ENCODE data around the gene BAD. TPM values are rescaled to one million over a fixed set of nuclear protein-coding genes. Genes with fewer than 3 reads are reported as not detected.

BAD gene
- total and polyA plus RNA-seq, 2 of the 13 experiments (the other 11 are each of a cell fraction or from before 2014, with no cell fraction given): 17.9 to 28.5 TPM

DNA sequence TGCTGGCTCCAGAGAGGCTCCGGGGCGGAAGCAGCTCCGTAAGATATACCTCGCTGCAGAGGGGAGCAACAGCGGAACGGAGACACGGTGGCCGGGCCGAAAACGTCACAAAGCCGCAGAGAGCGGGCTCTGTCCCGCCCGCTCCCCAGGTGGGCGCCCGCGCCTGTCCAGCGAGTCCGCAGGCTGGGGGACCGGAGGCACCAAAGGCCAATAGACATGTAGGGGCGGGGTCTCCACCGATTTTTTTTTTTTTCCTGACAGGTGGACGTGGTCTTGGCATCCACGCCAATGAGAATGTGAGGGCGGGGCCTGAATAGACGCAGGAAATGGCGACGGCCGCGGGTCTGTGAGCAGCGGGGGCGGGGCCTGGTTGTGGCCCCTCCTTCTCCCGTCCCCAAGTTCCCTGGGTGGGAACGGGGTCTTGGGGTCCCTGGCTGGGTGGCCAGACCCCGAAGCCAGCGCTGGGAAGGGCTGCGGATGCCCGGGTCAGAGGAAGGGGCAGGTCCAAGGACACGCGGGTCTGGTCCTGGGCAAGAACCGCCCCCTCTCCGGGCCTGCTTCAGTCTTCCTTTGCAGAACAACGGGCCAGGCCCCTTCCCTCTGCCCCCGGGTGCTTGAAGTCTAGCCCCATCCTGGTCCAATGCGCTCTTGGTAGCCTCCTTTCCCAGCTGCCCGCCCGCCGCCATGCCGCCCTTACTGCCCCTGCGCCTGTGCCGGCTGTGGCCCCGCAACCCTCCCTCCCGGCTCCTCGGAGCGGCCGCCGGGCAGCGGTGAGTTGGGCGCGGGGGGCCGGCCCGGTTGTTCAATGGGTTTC lies 54.1 kb downstream of the BAD start, which contains the start of gene DNAJC4 (continued):
- TF ChIP-seq, protein P1, sequence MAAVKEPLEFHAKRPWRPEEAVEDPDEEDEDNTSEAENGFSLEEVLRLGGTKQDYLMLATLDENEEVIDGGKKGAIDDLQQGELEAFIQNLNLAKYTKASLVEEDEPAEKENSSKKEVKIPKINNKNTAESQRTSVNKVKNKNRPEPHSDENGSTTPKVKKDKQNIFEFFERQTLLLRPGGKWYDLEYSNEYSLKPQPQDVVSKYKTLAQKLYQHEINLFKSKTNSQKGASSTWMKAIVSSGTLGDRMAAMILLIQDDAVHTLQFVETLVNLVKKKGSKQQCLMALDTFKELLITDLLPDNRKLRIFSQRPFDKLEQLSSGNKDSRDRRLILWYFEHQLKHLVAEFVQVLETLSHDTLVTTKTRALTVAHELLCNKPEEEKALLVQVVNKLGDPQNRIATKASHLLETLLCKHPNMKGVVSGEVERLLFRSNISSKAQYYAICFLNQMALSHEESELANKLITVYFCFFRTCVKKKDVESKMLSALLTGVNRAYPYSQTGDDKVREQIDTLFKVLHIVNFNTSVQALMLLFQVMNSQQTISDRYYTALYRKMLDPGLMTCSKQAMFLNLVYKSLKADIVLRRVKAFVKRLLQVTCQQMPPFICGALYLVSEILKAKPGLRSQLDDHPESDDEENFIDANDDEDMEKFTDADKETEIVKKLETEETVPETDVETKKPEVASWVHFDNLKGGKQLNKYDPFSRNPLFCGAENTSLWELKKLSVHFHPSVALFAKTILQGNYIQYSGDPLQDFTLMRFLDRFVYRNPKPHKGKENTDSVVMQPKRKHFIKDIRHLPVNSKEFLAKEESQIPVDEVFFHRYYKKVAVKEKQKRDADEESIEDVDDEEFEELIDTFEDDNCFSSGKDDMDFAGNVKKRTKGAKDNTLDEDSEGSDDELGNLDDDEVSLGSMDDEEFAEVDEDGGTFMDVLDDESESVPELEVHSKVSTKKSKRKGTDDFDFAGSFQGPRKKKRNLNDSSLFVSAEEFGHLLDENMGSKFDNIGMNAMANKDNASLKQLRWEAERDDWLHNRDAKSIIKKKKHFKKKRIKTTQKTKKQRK (IDR thresholded peaks at IDR 0.05; ENCODE audit: low read length): no peak
- TF ChIP-seq ZNF367 (CRISPR knock-in tag; IDR thresholded peaks at IDR 0.05; ENCODE audit: borderline replicate concordance) (no peak), ZNF816 (CRISPR knock-in tag; IDR thresholded peaks at IDR 0.05; ENCODE audit: borderline replicate concordance) (no peak), SRY (CRISPR knock-in tag; IDR thresholded peaks at IDR 0.05) (0 out of 2 replicates have a peak, but pooled peaks have one; percentile 56), ZFP36L1 (CRISPR knock-in tag; IDR thresholded peaks at IDR 0.05) (no peak), CCAR2 (optimal IDR thresholded peaks at IDR 0.05; ENCODE audit: low read depth, low read length) (no peak), ZMYM4 (CRISPR knock-in tag; IDR thresholded peaks at IDR 0.05) (peak; percentile 61; the same call in 1 of the 2 replicates)
- TF ChIP-seq, protein P2, sequence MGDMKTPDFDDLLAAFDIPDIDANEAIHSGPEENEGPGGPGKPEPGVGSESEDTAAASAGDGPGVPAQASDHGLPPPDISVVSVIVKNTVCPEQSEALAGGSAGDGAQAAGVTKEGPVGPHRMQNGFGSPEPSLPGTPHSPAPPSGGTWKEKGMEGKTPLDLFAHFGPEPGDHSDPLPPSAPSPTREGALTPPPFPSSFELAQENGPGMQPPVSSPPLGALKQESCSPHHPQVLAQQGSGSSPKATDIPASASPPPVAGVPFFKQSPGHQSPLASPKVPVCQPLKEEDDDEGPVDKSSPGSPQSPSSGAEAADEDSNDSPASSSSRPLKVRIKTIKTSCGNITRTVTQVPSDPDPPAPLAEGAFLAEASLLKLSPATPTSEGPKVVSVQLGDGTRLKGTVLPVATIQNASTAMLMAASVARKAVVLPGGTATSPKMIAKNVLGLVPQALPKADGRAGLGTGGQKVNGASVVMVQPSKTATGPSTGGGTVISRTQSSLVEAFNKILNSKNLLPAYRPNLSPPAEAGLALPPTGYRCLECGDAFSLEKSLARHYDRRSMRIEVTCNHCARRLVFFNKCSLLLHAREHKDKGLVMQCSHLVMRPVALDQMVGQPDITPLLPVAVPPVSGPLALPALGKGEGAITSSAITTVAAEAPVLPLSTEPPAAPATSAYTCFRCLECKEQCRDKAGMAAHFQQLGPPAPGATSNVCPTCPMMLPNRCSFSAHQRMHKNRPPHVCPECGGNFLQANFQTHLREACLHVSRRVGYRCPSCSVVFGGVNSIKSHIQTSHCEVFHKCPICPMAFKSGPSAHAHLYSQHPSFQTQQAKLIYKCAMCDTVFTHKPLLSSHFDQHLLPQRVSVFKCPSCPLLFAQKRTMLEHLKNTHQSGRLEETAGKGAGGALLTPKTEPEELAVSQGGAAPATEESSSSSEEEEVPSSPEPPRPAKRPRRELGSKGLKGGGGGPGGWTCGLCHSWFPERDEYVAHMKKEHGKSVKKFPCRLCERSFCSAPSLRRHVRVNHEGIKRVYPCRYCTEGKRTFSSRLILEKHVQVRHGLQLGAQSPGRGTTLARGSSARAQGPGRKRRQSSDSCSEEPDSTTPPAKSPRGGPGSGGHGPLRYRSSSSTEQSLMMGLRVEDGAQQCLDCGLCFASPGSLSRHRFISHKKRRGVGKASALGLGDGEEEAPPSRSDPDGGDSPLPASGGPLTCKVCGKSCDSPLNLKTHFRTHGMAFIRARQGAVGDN (CRISPR knock-in tag; IDR thresholded peaks at IDR 0.05): peak; percentile 77
- TF ChIP-seq, protein P3, sequence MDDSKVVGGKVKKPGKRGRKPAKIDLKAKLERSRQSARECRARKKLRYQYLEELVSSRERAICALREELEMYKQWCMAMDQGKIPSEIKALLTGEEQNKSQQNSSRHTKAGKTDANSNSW (CRISPR knock-in tag; IDR thresholded peaks at IDR 0.05; ENCODE audit: borderline replicate concordance): no peak
- TF ChIP-seq, protein P4, sequence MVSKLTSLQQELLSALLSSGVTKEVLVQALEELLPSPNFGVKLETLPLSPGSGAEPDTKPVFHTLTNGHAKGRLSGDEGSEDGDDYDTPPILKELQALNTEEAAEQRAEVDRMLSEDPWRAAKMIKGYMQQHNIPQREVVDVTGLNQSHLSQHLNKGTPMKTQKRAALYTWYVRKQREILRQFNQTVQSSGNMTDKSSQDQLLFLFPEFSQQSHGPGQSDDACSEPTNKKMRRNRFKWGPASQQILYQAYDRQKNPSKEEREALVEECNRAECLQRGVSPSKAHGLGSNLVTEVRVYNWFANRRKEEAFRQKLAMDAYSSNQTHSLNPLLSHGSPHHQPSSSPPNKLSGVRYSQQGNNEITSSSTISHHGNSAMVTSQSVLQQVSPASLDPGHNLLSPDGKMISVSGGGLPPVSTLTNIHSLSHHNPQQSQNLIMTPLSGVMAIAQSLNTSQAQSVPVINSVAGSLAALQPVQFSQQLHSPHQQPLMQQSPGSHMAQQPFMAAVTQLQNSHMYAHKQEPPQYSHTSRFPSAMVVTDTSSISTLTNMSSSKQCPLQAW (CRISPR knock-in tag; IDR thresholded peaks at IDR 0.05): peak; percentile 77; the same call in 1 of the 2 replicates
- TF ChIP-seq, protein P5, sequence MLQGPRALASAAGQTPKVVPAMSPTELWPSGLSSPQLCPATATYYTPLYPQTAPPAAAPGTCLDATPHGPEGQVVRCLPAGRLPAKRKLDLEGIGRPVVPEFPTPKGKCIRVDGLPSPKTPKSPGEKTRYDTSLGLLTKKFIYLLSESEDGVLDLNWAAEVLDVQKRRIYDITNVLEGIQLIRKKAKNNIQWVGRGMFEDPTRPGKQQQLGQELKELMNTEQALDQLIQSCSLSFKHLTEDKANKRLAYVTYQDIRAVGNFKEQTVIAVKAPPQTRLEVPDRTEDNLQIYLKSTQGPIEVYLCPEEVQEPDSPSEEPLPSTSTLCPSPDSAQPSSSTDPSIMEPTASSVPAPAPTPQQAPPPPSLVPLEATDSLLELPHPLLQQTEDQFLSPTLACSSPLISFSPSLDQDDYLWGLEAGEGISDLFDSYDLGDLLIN (CRISPR knock-in tag; IDR thresholded peaks at IDR 0.05; ENCODE audit: borderline replicate concordance): no peak; the same call in 1 of the 2 replicates
